NCI-H748 (cell line): Measurements from ENCODE around the gene EGLN3.
"Not testable (repeated sequence)": the region's sequence is repeated elsewhere in the genome, so short reads cannot be mapped to it uniquely, and the experiment has no call there.

Experiments
- DNase-seq: peaks from one replicate; lab custom pipeline; 2025; ENCODE audit not compliant: unreplicated experiment; lab: John Stamatoyannopoulos, UW

EGLN3 gene

GRCh38 chr14:33938131-33938949, 12.5 kb downstream of the EGLN3 start:
- DNase-seq: peak; percentile 94

- no peak for DNase-seq
These were observed 14.5 kb downstream of the EGLN3 start for GRCh38 chr14:33936391-33936790.

- DNase-seq: no peak
These were observed 15.9 kb downstream of the EGLN3 start for GRCh38 chr14:33934938-33935337.

GRCh38 chr14:33934043-33934750, 16.7 kb downstream of the EGLN3 start:
- no peak for DNase-seq

- DNase-seq: no peak
These were observed 17.4 kb downstream of the EGLN3 start for GRCh38 chr14:33933386-33933933.

- peak; percentile 79 for DNase-seq
These were observed 18.1 kb downstream of the EGLN3 start for GRCh38 chr14:33932576-33933345.

- no peak for DNase-seq
These were observed 18.8 kb downstream of the EGLN3 start for GRCh38 chr14:33932033-33932432.

- DNase-seq: peak; percentile 55
These were observed 19.4 kb downstream of the EGLN3 start for GRCh38 chr14:33931461-33931860.

- no peak for DNase-seq
These were observed 20.4 kb downstream of the EGLN3 start for GRCh38 chr14:33930439-33930838.

- DNase-seq: no peak
These were observed 21.0 kb downstream of the EGLN3 start for GRCh38 chr14:33929799-33930408.

- DNase-seq: no peak
These were observed 22.0 kb downstream of the EGLN3 start for GRCh38 chr14:33928895-33929294.

- no peak for DNase-seq
These were observed 22.9 kb downstream of the EGLN3 start for GRCh38 chr14:33927944-33928343.

- DNase-seq: not testable (repeated sequence)
These were observed 23.9 kb downstream of the EGLN3 start for GRCh38 chr14:33926967-33927366.

GRCh38 chr14:33925946-33926345, 24.9 kb downstream of the EGLN3 start:
- DNase-seq: no peak

- DNase-seq: no peak
These were observed 25.6 kb downstream of the EGLN3 start for GRCh38 chr14:33925235-33925634.

GRCh38 chr14:33924566-33925100, 26.2 kb downstream of the EGLN3 start:
- no peak for DNase-seq

- no peak for DNase-seq
These were observed 28.7 kb downstream of the EGLN3 start for GRCh38 chr14:33922125-33922524.

GRCh38 chr14:33918256-33918655, 32.6 kb downstream of the EGLN3 start:
- DNase-seq: no peak

- DNase-seq: no peak
These were observed 33.2 kb downstream of the EGLN3 start for GRCh38 chr14:33917661-33918060.

- no peak for DNase-seq
These were observed 34.0 kb downstream of the EGLN3 start for GRCh38 chr14:33916663-33917565.
